ENCODE data around the gene GPR158.

GPR158 gene

DNA sequence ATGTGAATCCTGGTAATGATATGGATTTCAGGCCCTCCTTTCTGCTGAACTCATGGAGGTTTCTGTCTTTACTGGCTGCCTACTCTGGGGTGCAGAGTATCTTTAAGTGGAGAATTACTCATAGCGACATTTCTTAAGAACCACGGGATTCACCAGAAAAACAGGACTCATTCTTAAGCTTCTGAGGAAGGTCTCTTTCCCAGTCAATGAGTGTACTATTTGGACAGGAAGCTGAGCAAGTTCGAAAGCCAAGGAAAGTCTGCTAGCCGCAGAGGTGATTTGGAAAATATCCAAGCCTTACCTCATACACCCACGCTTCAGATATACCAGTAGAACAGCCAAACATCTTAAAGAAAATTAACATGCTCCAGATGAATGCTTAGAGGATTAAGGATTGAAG, 381.7 kb downstream of the GPR158 start:
- no peak for DNase-seq (ENCODE audit: low read depth in 1 of 2, low spot score in 1 of 2)

DNA sequence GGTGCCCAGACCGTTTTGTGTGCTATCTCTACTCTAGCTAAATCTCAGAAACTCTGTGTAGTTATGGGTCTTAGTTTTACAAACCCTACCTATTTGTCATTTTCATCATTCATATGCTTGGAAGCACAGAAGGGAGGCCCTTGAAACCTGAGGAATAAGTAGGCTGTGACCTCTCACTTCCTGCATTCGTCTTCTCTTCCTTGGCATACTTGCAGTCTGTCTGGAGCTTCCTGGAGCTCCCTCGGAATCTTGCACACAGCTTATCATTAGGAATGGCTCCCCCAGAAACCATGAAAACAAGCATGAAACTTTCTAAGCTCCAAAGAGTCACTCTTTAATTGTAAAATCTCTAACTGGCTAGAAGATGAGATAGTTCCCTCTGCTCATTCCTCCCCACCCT, 382.3 kb downstream of the GPR158 start:
- no peak for DNase-seq (ENCODE audit: low read depth in 1 of 2, low spot score in 1 of 2)

DNA sequence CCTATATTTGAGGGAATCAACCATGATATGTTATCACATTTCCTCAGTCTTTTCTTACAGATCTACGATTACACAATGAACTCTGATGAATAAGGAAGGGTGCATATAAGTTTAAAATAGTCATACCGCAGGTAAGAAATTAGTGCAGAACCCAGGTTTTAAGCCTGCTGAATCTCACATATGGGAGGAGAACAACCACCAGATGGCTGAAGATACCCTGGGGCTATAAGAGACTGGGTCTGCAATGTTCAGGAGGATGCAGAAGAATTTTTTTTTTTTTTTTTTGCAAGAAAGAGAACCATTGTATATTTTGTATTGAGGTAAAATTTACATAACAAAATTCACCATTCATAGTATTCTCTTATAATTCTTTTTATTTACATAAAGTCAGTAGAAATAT, 387.0 kb downstream of the GPR158 start:
- DNase-seq (ENCODE audit: low read depth in 1 of 2, low spot score in 1 of 2): no peak

DNA sequence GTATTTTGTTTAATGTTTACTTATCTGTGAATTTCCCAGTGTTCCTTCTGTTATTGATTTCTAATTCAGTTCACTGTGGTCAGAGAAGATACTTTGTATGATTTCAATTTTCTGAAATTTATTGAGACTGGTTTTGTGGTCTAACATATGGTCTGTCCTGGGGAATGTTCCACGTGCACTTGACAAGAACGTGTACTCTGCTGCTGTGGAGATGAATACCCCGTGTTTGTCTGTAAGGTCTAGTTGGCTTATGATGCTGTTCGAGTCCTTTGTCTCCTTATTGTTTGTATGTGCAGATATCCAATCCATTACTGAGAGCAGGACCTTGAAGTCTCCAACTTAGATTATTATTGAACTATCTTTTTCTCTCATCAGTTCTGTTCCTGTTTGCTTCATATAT, 387.7 kb downstream of the GPR158 start:
- no peak for DNase-seq (ENCODE audit: low read depth in 1 of 2, low spot score in 1 of 2)

DNA sequence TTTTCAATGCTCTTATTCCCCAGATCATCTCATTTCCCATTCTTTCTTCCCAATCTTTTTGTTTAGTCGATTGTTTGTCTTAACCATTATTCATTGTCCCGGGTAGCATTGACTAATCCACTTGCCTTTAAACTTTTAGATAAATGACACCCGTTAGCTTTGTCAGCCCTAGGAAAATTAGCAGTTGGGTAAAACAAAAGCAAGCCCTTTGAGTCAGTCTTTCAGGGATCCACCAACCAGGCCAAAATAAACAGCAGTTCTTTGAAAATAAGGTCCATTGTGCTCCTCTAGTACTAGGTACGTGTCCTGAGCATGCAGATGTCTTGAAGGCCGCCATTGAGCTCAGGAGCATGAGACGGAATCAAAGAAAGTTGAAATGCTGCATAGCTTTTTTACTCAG, 389.6 kb downstream of the GPR158 start:
- DNase-seq (ENCODE audit: low read depth in 1 of 2, low spot score in 1 of 2): no peak

DNA sequence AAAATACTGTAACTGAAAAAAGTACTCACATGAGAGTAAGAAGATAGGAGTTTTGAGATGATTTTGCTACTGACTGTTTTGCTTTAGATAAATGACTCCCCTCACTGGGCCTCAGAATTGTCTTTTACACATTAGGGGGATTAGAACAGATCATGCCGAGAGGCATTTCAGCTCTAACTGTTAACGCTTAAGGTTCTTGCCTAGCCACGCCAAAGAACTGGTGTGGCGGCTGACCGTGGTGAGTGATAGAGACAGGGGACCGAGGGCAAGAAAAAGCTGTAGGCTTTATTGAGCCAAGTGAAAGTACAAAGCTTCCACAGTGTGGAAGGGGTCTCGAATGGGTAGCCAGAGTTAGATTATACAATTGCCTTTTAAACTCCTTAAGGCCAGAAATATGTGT, 390.8 kb downstream of the GPR158 start:
- no peak for DNase-seq (ENCODE audit: low read depth in 1 of 2, low spot score in 1 of 2)

DNA sequence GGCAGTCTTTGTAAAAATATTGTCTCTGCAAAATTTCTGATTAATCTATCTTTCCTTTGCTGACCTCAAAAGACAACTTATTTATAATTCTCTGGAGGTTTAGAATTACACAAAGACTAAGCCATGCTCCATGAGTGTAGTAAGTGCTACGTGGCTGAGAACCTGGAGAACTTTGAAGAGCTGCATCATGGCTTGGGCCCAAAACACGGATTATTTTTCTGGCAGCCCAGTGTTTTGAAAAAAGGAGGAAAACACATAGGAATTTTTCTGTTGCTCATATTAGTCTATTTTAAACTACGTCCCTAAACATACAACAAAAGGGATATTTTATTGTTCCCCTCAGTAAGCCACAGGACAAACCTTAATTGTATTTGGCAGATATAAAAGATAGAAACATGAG, 398.5 kb downstream of the GPR158 start:
- no peak for DNase-seq (ENCODE audit: low read depth in 1 of 2, low spot score in 1 of 2)

DNA sequence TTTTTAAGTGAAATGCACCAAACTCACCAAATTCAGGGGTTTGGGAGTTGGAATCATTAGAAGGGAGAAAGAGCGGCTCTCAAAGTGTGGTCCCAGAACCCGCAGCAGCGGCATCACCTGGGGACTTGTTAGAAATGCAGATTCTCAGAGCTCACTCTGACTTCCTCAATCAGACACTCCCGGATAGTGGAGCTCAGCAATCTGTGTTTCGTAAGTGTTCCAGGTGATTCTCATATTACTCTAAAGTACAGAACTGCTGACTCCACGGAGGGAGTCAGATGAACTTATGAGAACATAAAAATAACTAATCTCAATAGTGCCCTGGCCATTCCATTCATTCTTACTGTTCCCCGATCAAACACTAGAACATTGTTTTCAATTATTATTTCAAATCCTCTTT, 400.5 kb downstream of the GPR158 start:
- DNase-seq (ENCODE audit: low read depth in 1 of 2, low spot score in 1 of 2): no peak

DNA sequence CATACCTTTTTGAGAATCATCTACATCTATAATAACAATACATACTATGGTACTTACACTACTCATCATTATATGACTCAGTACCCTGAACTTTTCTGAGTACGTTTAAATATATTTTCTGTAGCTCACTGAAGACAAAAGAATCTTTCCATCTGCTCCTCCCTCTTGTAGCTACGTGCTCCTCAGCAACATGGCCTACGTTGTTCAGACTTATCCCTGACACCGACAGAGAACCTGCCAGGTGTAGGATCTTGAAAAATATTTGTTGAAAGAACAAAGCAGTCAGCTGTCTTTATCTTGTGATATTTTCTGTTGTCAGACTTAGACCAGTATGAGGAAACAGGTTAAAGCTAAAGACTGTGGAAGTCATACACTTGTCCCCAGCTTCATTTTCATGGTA, 403.3 kb downstream of the GPR158 start:
- no peak for DNase-seq (ENCODE audit: low read depth in 1 of 2, low spot score in 1 of 2)

DNA sequence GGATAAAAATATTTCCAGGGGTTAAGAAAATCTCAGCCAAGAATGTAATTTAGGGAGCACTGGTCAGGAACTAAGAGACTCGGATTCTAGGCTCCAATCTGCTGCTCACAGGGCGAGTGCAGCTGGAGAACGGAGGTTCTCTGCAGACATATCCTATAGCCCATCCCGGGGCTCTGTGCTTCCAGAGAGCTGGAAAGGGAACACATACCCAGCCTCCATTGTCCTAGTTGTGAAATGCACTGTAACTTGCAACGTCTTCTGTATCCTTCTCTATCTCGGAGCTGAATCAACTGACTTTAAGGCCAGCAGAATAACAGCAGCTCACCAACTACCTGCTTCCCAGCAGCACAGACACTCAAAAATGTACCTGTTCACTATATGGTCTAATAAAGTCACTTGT, 408.2 kb downstream of the GPR158 start:
- no peak for DNase-seq (ENCODE audit: low read depth in 1 of 2, low spot score in 1 of 2)

DNA sequence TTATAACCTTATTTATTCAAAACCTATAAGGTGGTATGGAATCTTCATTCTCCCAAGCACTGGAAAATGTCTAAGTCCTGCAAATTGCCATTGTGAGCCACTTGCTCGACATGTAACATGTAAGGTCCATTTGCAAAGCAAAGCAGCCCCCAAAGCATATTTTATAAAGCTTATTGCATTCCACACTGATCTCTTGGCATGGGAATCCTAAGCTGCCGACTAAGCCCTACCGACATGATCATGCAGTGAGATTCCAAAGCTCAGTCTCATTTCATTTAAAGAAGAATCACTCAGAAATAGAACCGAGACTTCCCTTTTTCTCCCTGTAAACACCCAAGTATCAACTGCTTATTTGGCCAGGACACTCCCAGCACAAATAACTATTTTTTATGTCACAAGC, 425.9 kb downstream of the GPR158 start:
- DNase-seq (ENCODE audit: low read depth in 1 of 2, low spot score in 1 of 2): no peak

DNA sequence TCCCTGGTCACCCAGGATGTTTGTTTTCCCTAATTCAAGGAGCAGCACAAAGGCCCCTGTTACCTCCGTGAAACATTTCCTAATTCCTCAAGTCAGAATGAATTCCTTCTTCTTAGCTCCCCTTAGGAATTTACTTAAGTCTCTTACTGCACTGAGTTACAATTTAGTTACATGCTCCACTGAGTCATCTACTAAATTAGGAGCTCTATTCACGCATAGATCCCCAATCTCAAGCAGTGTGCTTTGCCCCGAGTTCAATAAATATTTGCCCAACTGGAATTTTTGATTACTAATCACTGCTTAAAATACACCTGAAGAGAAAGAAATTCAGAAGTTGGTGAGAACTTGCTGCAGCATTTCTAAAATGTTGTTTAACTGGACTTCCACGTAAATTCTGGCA, 429.8 kb downstream of the GPR158 start:
- DNase-seq (ENCODE audit: low read depth in 1 of 2, low spot score in 1 of 2): no peak

DNA sequence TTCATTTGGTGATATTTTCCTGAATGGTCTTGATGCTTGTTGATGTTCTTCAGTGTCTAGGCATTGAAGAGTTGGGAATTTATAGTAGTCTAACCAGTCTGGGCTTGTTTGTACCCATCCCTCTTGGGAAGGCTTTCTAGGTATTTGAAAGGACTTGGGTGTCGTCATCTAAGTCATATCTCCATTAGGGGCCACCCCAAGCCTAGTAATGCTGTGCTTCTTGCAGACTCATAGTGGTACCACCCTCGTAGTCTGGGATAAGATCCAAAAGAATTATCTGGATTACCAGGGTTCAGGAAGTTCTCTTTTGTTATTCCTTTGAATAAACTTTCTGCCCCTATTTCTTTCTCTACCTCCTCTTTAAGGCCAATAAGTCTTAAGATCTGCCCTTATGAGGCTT, 439.9 kb downstream of the GPR158 start:
- DNase-seq (ENCODE audit: low read depth in 1 of 2, low spot score in 1 of 2): no peak

DNA sequence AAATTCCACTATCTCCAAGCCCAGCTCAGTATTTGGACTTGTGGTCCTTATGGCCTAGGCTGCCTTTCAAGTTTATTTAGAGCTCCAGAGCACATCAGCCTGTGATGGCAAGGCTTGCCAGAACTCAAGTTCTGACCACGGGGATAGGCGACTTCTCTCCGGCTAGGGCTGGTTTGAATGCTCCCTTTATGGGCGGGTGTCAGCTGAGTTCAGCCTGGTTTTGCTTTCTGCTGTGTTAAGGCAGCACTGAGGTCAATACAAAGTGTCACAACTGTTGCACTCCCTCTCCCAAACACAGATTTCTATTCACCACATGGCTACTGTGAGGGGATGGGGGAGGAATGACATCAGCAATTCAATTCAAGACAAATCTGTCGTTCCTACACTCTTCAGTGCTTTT, 441.1 kb downstream of the GPR158 start:
- DNase-seq (ENCODE audit: low read depth in 1 of 2, low spot score in 1 of 2): no peak

DNA sequence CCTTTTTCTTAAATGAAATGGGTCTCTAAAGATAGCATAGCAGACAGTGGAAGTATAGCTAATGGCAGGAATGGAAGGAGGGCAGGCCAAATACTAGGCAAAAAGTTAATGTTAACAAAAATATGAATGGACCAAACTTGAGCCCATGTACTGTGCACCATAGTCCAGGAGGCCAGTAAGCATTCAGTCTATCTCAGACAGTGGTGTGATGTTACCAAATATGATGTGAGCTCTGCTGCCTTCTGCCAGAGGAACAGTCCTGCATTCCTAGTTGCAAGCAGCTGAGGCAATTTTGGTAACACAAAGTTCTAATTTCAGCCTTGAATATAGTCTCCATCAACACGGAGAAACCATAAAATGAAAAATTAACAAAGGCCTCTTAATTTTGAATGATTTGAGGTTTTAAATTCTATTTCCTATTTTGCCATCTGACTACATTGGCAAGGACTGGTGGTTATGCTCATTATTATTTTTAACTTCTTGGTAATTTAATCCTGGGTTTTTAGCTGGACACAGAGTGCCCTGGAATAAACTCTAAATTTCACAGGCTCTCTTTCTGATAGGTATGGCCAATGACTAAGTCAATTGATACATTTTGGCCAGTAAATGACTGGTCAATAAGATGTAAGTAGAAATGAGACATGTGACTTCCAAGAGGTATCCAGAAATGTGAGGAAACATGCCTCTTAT, 442.2 kb downstream of the GPR158 start:
- DNase-seq (ENCODE audit: low read depth in 1 of 2, low spot score in 1 of 2): no peak

DNA sequence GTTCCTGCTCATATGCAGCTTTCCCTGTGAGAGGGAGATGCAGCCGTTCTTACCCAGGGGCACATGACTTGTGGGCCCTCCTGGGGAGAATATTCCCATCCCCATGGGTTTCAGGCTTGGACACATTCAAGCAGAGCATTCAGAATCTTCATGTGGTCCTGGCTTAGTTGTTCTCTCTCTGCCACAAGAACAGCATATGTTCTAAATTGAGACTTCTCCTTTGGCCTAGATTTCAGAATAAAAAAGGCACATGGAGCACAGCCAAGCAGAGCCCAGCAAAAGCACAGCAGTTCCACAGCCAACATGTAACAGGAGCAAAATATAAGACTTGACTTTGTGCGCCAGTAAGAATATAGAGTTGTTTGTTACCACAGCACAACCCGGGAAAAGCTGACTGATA, 452.8 kb downstream of the GPR158 start:
- no peak for DNase-seq (ENCODE audit: low read depth in 1 of 2, low spot score in 1 of 2)

DNA sequence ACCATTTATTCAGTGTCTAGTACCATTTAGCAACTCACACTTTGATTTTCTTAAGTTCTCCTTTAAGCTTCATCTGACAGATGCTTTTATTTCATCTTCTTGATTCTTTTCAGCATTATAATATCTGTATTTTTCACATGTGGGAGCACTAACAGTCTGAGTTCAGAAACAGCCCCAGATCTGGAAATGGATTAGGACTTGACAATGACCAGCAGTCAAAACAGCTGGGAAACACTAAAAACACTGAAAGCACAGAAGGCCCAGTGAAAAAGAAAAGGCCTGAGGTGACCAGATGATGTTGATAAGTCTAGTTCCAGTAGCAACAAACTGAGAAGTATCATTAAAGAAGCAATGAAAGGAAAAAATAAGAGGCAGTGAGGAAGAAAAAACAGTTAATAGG, 454.5 kb downstream of the GPR158 start:
- DNase-seq (ENCODE audit: low read depth in 1 of 2, low spot score in 1 of 2): no peak

DNA sequence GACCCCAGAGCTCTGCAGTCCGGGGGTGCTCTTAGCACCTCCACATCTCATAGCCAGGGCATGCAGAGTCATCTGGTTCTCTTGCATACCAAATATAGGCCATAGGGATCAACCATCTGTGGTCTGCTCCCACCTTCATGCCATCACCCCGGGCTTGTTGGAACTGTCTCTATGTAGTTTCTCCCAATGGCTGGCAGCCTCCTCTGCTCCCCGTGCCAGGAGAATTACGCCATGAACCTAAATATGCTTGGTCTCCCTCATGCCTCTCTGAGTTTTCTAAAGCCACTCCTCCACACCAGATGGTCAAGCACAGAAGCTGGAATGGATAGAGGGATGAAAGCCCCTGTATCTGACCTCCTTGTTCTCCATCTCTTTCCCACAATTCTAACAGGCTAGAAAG, 456.7 kb downstream of the GPR158 start:
- DNase-seq (ENCODE audit: low read depth in 1 of 2, low spot score in 1 of 2): no peak

DNA sequence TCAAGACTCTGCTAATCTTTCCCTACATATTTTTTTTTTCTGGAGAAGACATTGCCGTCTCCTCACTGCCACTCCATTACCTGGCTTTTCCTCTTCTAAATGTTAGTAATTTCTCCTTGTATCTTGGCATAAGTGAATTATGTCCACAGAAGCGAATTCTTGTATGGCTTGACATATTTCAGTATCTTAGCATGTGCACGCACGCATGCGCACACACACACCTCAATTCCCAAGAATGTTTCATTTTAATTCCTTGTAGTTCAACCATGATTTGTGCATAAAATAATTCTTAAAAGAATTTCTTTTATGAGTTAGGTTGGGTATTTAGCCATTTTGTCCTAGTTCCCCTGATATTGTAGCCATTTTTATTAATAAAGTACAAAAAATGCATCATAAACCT, 458.0 kb downstream of the GPR158 start:
- no peak for DNase-seq (ENCODE audit: low read depth in 1 of 2, low spot score in 1 of 2)

DNA sequence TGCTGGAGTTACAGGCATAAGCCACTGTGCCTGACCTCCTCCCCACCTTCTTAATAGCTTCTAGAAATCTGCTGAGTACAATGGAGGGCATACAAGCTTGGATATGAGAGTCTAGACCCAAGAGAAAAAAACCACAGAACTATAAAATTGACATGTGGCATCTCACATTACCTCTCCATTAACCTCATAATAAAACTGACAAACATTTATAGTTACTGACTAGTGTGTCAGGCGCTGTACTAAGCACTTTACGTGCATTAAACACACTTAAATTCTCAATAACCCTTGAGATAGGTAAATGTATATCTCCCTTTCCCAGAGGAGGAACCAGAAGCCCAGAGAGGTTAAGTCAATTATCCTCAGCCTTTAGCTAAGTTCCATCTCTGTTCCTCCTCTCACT, 458.7 kb downstream of the GPR158 start:
- DNase-seq (ENCODE audit: low read depth in 1 of 2, low spot score in 1 of 2): no peak

DNA sequence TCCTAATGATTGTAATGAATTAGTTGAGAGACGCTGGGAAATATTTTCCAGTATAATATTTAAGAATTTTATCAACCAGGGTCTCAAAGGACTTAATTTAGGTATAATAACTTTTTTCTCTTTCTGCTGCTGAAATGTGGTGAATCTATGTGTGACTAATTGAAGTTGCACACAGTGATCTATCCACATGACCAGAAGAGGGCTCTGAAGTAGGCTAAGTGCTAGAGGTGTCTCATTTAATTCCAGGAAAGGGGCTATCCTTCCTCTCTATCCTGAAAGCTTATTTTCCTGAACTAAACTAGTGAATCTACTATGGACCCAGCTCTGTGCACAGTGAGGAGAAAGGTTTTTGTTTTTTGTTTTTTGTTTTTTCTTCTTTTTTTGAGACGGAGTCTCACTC, 464.8 kb downstream of the GPR158 start:
- DNase-seq (ENCODE audit: low read depth in 1 of 2, low spot score in 1 of 2): no peak

DNA sequence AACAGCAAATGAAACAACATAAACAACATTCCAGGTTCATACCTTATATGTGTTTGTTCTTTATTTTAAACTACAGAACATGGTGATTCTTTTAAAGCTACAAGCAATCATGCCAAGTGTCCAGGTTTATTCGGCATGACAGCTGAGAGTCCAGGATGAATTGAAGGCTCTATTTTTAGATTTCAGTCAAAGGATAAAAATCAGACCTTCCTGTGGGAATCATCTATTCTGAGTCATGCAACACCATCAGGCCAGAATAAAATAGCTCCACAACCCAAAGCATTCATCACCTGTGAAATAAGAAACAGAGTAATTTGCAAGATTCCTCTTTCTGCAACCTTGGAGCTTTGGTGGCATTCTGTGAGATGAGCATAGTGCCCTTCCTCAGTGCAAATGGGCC, 466.8 kb downstream of the GPR158 start:
- DNase-seq (ENCODE audit: low read depth in 1 of 2, low spot score in 1 of 2): no peak

DNA sequence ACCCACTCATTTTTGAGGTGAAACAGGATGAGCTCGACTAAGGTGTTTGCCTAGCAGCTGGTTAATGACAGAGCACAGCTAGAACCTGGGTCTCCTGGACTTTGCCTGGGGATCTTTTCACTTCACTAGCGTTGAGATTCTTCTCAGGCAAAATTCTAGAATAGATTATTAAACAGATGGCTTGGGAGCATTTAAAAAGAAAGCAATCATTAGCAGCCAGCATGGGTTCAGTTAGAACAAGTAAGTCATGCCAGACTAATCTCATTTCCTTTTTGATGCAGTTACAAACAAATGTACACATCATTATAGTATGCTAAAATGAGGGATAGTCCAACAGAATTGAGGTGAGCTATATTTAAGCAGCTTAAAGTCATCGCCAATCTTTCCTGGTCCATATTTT, 467.9 kb downstream of the GPR158 start:
- no peak for DNase-seq (ENCODE audit: low read depth in 1 of 2, low spot score in 1 of 2)

DNA sequence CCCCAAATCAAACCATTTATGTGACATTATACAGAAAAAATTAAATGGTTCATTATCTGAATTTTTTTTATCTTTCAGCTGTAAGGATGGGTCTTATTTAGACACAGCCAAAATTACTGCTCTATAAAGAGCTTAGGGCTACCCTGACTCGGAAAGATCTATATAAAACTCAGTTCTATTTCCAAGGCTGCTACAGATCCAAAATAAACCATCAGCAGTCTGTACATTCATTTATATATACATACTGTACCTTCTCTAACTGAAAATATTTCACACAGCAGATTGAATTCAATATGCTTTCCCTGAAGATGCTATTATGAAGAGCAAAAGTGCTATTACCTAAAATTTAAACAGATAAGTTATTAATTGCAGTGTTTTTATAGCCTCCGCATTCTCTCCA, 471.6 kb downstream of the GPR158 start:
- no peak for DNase-seq (ENCODE audit: low read depth in 1 of 2, low spot score in 1 of 2)
